ENCODE measurements around the gene USP32.
"Not testable (repeated sequence)": the region's sequence is repeated elsewhere in the genome, so short reads cannot be mapped to it uniquely, and the experiment has no call there.

The USP32 gene

GRCh38 chr17:60410001-60410400, 18.1 kb upstream of the USP32 start:
- DNase-seq (ENCODE audit: low spot score), result no peak

DNA sequence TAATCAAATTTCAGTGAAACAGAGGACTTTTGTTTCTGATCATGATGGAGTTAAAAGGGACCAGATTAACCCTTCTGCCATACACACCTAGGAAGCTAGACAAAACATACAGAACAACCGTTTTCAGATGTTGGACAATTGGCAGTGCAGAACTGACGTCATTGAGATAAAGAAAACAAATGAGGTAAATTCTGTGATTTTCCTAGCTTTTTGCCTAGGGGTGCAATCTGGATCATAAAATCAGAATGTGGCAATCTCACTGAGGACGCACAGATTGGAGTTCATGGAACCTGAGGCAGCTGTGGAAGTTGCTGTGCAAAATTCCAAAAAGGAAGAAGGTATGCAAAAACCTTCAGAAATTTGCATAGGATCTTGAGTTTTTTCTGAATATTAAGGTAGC, 15.0 kb upstream of the USP32 start:
- DNase-seq (ENCODE audit: low spot score), result no peak

- DNase-seq (ENCODE audit: low spot score), result no peak
Observed at GRCh38 chr17:60403962-60404361, 12.0 kb upstream of the USP32 start.

DNA sequence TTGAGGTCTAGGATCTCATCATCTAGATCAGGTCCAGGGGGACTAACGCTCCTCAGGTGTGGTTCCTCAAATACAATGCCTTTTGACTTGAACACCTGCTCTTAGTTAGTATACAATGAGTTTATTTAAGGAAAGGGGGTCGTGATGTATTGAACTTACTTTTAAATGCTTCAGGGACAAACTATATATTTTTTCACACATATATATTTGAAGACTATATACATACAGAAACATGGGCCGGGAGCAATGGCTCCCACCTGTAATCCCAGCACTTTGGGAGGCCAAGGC, 11.5 kb upstream of the USP32 start:
- DNase-seq (ENCODE audit: low spot score), result no peak

DNA sequence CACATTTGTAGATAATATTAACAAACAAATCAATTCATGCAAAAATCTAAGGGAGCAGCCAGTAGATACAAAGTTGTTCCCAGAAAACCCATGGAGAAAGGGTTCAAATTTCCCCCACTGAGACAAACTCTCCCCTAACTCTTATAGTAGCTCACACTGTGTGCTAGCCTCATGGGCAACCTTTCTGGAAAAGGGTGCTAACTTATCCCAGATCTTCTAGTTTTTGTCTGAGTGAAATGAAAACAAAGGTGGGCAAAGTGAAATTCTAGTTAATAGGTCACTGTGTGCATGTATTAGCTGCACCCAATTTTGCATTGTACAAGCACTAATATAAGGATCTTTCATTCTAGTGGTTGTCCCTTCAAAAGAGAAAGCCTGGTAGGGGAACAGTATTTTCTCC, 9.9 kb upstream of the USP32 start:
- DNase-seq (ENCODE audit: low spot score), result no peak

GRCh38 chr17:60398227-60398959, 6.5 kb upstream of the USP32 start:
- DNase-seq (ENCODE audit: low spot score), result no peak

DNA sequence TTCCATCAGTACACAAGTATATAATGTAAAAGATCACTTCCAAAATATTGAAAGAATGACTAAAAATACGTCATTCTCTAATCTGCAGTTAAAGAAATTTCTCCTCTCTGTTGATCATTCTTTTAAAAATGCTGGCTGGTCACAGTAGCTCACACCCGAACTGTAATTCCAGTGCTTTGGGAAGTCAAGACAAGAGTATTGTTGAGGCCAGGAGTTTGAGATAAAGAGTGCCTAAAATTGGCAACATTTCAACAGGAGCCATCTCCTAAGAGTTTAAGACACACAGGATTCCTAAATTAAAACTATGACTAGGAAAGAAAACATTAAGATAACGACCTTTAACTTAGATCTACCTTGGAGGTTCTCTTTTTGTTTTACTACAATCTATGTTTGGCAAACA, 4.5 kb upstream of the USP32 start:
- no peak for DNase-seq (ENCODE audit: low spot score)

GRCh38 chr17:60395508-60396065, 3.7 kb upstream of the USP32 start:
- DNase-seq (ENCODE audit: low spot score), result no peak

GRCh38 chr17:60393840-60394723, 2.1 kb upstream of the USP32 start:
- no peak for DNase-seq (ENCODE audit: low spot score)

- DNase-seq (ENCODE audit: low spot score), result peak; percentile 68
Observed at GRCh38 chr17:60392845-60393702, 1.1 kb upstream of the USP32 start.

- DNase-seq (ENCODE audit: low spot score), result peak; percentile 94
Observed at GRCh38 chr17:60391471-60392041, 377 bp downstream of the USP32 start.

- peak; percentile 62 for DNase-seq (ENCODE audit: low spot score)
Observed at GRCh38 chr17:60390925-60391470, 935 bp downstream of the USP32 start.

- no peak for DNase-seq (ENCODE audit: low spot score)
Observed at GRCh38 chr17:60390186-60390585, 1.7 kb downstream of the USP32 start.

DNA sequence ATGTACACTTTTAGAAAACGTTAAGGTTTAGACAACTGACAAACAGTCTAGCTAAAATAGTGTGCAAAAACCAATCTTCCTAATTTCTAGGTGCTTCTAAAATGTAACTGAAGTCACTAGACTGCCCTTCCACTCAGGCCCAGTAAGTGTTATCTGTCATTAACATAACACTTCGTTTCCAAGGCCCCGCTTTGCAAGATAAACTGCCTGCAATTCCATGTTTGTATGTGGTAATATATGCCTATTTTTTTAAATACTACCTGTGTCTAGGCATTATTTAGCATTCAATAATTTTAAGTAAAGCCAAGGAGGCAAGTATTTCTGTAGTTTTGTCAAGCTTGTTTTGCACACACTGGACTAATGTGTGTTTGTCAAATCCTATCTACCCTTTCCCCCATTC, 3.2 kb downstream of the USP32 start:
- no peak for DNase-seq (ENCODE audit: low spot score)

DNA sequence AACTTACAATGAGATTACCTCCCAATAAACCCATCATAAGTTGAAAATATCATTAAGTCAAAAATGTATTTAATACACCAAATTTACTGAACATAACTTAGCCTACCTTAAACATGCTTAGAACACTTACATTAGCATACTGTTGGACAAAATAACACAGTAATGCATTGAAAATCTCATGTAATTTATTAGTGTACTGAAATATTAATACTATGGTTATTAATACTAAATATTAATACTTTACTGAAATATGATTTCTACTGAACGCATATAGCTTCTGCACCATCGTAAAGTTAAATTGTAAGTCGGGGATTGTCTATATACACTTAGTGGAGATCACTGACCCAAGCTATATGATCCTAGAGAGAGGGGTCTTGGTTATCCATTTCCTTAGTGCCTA, 4.3 kb downstream of the USP32 start:
- no peak for DNase-seq (ENCODE audit: low spot score)

- DNase-seq (ENCODE audit: low spot score), result no peak
Observed at GRCh38 chr17:60386147-60387058, 5.5 kb downstream of the USP32 start.

DNA sequence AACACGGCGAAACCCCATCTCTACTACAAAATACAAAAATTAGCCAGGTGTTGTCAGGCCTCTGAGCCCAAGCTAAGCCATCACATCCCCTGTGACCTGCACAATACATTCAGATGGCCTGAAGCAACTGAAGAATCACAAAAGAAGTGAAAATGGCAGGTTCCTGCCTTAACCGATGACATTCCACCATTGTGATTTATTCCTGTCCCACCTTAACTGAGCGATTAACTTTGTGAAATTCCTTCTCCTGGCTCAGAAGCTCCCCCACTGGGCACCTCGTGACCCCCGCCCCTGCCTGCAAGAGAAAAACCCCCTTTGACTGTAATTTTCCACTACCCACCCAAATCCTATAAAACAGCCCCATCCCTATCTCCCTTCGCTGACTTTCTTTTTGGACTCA, 7.0 kb downstream of the USP32 start:
- DNase-seq (ENCODE audit: low spot score), result not testable (repeated sequence)

DNA sequence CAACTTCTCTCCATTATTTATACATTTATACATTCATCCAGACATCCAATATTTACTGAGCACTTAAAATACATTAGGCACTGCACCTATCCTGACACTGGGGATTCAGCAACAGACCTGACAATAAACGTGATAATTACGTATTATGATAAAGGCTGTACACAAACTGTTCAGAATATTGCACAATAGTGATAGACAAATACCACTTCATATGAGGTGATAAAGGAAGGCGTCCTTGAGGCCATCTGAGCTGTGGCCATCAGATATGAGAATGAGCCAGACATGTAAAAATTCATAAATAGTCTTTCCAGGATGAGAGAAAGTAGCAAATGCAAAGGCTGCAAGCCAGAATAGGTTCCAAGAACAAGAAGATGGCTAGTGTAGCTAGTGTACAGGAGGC, 8.6 kb downstream of the USP32 start:
- no peak for DNase-seq (ENCODE audit: low spot score)

DNA sequence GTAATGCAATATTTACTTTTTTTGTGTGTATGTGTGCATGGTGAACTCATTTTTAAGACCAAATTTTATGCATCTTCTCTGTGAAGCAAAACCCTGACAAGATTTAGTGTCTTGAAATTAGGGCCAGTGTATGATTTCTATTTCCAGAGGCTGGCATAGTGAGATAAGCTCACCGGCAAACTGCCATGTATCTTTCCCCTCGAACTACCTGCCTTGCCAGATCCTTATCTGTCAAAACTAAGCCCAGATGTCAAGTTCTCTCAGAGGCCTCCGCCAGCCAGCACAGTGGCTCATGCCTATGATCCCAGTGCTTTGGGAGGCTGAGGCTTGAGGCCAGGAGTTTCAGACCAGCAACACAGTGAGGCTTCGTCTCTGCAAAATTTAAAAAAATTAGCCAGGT, 10.0 kb downstream of the USP32 start:
- DNase-seq (ENCODE audit: low spot score), result no peak

DNA sequence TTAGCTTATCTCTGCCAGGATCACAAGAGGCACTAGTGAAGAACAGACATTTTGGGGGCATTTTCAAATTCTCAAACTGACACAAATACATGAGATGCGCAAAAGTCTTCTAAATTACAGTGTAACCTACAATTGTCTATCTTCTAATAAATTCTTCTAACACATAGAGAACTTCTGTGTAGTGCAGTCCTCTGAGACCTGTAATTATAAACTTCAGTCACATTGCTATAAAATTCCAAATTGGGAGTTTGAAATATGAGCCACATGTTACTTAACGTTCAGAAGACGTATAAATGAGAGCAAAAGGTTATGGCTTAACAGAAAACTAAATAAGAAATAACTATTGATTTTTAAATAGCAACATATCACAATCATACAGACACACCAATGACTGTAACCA, 12.5 kb downstream of the USP32 start:
- not testable (repeated sequence) for DNase-seq (ENCODE audit: low spot score)

GRCh38 chr17:60378187-60378586, 13.7 kb downstream of the USP32 start:
- not testable (repeated sequence) for DNase-seq (ENCODE audit: low spot score)

All from HuH-7.5 (cell line).